HG03280 (cell line): Measurements from ENCODE around the gene BMS1.
"Not testable (repeated sequence)": the region's sequence is repeated elsewhere in the genome, so short reads cannot be mapped to it uniquely, and the experiment has no call there.

Experiments
- ATAC-seq: cut with Tn5 transposase; IDR thresholded peaks from one replicate; pipeline ENCODE4 v1.9.1; 2021; ENCODE audit warnings: mild to moderate bottlenecking, moderate library complexity; ENCODE audit not compliant: unreplicated experiment

Gene BMS1, protein sequence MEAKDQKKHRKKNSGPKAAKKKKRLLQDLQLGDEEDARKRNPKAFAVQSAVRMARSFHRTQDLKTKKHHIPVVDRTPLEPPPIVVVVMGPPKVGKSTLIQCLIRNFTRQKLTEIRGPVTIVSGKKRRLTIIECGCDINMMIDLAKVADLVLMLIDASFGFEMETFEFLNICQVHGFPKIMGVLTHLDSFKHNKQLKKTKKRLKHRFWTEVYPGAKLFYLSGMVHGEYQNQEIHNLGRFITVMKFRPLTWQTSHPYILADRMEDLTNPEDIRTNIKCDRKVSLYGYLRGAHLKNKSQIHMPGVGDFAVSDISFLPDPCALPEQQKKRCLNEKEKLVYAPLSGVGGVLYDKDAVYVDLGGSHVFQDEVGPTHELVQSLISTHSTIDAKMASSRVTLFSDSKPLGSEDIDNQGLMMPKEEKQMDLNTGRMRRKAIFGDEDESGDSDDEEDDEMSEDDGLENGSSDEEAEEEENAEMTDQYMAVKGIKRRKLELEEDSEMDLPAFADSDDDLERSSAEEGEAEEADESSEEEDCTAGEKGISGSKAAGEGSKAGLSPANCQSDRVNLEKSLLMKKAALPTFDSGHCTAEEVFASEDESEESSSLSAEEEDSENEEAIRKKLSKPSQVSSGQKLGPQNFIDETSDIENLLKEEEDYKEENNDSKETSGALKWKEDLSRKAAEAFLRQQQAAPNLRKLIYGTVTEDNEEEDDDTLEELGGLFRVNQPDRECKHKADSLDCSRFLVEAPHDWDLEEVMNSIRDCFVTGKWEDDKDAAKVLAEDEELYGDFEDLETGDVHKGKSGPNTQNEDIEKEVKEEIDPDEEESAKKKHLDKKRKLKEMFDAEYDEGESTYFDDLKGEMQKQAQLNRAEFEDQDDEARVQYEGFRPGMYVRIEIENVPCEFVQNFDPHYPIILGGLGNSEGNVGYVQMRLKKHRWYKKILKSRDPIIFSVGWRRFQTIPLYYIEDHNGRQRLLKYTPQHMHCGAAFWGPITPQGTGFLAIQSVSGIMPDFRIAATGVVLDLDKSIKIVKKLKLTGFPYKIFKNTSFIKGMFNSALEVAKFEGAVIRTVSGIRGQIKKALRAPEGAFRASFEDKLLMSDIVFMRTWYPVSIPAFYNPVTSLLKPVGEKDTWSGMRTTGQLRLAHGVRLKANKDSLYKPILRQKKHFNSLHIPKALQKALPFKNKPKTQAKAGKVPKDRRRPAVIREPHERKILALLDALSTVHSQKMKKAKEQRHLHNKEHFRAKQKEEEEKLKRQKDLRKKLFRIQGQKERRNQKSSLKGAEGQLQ

GRCh38 chr10:42782446-42783180, at the start of gene BMS1:
Gene BMS1, plus strand, starts transcription at chr10:42782795. Its CDS starts 1,600 bp downstream, at chr10:42784395.
- ATAC-seq, result peak; percentile 97

GRCh38 chr10:42734536-42734935, 48.1 kb upstream of the BMS1 start:
- ATAC-seq, result no peak

DNA sequence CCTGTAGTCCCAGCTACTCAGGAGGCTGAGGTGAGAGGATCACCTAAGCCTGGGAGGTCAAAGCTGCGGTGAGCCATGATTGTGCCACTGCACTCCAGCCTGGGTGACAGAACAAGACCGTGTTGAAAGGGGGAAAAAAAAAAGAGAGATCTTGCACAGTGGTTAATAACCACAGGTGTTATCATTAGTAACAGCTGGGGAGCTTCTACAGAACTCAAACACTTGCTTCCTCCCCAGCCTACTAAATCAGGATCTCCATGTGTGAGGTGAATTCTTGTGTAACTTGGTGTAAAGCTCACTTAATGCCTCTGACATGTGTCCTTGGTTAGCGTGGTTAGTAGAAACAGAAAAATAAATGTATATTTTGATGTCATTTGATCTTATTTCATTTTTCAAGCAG, 43.9 kb upstream of the BMS1 start:
- no peak for ATAC-seq

DNA sequence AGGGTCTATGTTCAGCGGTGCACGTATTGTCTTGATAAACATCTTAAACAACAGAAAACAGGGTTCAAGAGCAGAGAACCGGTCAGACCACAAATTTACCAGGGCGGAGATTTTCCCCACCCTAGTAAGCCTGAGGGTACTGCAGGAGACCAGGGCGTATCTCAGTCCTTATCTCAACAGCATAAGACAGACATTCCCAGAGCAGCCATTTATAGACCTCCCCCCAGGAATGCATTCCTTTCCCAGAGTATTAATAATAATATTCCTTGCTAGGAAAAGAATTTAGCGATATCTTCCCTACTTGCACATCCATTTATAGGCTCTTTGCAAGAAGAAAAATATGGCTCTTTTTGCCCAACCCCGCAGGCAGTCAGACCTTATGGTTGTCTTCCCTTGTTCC, 41.1 kb upstream of the BMS1 start:
- ATAC-seq, result not testable (repeated sequence)

GRCh38 chr10:42743697-42744096, 38.9 kb upstream of the BMS1 start:
- no peak for ATAC-seq

DNA sequence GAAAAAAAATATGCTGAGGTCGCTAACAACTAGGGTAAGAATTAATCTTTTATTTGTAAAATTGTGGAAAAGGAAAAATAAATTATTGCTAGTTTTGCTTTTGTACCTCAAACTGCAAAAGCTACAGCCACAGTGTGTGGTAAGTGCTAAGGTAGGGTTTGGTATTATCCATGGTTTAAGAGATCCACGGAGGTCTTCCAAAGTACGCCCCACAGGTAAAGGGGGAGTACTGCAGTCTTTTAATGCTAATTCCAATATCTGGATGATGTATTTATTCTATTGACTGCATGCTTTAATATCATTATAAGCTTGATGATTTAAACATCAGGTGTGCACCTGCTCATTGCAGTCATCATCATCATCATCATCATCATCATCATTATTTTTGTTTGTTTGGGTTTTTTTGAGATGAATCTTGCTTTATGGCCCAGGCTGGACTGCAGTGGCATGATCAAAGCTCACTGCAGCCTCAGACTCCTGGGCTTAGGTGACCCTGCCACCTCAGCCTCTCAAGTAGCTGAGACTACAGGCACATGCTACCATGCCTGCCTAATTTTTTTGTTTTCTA, 38.4 kb upstream of the BMS1 start:
- ATAC-seq, result no peak

GRCh38 chr10:42753126-42753506, 29.5 kb upstream of the BMS1 start:
- no peak for ATAC-seq

GRCh38 chr10:42753507-42754154, 29.0 kb upstream of the BMS1 start:
- no peak for ATAC-seq

- ATAC-seq, result no peak
These were observed 28.2 kb upstream of the BMS1 start for GRCh38 chr10:42754155-42755027.

DNA sequence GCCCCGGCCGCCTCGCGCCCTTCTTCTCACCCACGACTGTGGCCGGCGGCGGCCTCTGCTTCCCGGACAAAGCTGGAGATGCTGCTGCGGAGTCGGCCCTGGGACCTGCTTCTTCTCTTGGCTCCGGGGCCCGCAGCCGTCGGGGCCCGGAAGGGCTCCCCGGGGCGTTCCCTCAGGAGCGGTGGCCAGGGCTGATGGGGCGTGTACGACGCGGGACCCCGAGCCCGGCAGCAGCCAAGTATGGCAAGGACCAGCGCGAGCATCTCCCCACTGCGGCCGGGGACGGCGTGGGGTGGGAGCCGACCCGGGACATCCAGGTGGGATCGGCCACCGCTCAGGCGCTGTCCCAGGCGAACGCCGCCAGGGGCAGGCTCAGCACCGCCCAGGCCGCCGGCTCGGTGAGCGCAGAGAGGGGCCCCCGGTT, 27.6 kb upstream of the BMS1 start:
- ATAC-seq, result no peak

GRCh38 chr10:42755556-42756093, 27.0 kb upstream of the BMS1 start:
- ATAC-seq, result no peak

GRCh38 chr10:42767906-42768305, 14.7 kb upstream of the BMS1 start:
- no peak for ATAC-seq

DNA sequence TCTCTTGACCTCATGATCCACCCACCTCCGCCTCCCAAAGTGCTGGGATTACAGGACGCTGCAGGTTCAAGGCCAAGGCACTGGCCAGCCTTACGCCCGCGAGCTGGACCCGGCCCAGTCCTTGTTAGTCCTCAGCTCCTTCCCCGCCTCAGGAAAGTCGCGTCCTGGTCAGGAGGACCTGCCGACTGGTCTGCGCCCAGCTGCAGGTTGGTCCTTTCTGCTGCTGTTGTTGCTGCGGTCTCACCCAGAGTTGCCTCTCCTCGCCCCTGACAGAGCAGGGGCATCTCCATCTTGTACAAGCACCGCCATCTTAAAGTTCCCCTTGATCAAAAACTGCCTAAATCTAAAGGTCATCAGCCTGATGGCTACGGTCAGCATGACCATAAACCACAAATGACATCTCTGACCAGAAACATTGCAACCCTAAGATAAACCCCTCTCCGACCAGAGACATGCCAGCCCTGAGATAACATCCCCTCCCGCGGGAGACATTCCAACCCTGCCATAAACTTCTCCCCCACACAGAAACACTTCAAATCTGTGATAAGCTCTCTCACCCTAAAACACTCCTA, 13.9 kb upstream of the BMS1 start:
- ATAC-seq, result no peak

DNA sequence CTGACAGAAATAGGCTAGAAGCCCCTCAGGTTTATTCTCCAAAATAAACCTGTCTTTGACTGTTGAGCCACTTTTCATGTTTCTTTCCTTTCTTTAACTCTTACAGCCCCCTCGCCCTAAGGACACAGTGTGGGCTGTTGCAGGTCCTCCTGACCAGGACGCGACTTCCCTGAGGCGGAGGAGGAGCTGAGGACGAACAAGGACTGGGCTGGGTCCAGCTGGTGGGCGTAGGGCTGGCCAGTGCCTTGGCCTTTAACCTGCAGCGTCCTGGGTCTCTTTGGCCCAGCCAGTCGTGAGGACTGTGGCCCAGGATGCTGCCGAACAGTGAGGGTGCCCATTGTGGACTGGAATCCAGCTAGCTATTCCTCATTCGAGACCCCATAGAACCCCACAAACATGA, 13.4 kb upstream of the BMS1 start:
- ATAC-seq, result no peak

GRCh38 chr10:42769673-42770072, 12.9 kb upstream of the BMS1 start:
- no peak for ATAC-seq

DNA sequence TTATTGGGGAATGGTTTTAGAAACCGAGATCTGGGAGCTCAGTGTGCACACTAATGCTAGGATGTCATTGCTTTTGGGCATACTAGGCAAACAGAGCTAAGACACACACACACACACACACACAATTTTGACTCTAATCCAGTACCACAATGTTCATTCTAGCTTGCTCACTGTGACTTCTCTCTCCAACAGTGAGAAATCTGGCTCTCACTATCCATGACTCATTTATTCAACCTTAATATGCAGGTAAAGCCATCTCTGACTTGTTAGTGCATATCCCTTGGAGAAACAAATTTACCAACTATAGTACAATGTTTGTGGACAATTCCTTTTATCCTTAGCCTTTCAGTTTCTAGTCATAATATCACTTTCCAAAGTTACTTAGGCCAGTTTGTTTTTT, 5.9 kb upstream of the BMS1 start:
- ATAC-seq, result no peak

- no peak for ATAC-seq
These were observed 2.1 kb upstream of the BMS1 start for GRCh38 chr10:42780456-42780855.

DNA sequence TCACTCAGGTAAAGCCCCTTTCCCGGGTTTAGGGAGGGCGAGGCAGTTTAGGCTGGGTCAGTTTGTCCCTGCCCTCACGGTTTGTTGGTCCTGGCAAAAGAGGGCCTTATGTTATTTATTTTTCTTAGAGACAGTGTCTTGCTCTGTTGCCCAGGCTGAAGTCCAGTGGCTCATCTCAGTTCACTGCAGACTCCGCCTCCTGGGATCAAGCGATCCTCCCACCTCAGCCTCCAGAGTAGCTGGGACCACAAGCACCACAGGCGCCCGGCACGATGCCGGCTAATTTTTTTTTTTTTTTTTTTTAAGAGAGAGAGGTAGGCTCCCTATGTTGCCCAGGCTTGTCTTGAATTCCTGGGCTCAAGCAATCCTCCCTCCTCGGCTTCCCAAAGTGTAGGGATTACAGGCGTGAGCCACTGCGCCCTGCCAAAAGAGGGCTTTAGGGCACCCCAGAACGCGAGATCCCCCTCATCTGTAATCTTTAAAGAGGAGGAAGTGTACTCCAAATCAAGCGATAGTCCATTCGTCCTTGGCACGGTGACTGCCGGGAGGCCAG, 626 bp upstream of the BMS1 start:
- ATAC-seq, result no peak
